HL-60 (cell line): ENCODE results near the gene PCDHGA10.

Experiments
- CTCF ChIP-seq: IDR thresholded peaks from one replicate; pipeline ENCODE4 v1.5.1; 2011; ENCODE audit warnings: low read length, control low read depth, inconsistent platforms; ENCODE audit not compliant: insufficient read depth
- GABPA ChIP-seq: IDR thresholded peaks from 2 replicates; pipeline ENCODE4 v1.6.1; 2012; ENCODE audit warnings: low read depth
- POLR2AphosphoS5 ChIP-seq: IDR thresholded peaks from 2 replicates; pipeline ENCODE4 v1.6.1; 2012; ENCODE audit warnings: low read depth
- REST ChIP-seq: IDR thresholded peaks from 2 replicates; pipeline ENCODE4 v1.6.1; 2012; ENCODE audit warnings: low read depth; ENCODE audit not compliant: insufficient replicate concordance

GRCh38 chr5:141440341-141440740, 27.6 kb downstream of the PCDHGA10 start:
- TF ChIP-seq REST (no peak), CTCF (no peak), GABPA (no peak), POLR2AphosphoS5 (no peak)
